HepG2 (cell line): ENCODE results near the gene ARAP1. TPM values are rescaled to one million over a fixed set of nuclear protein-coding genes. Genes with fewer than 3 reads are reported as not detected.
A peak's percentile ranks its signal among the peaks of the same experiment; 100 is the strongest.

ENCODE experiments used
- ATF7-NPFF ChIP-seq: sonication (generic); formaldehyde crosslinking; IDR thresholded peaks from 2 replicates; pipeline ENCODE4 v1.8.1; 2023; ENCODE audit warnings: mild to moderate bottlenecking, low read depth, missing genetic modification reagents, moderate library complexity
- ATM ChIP-seq: fragments of 450-650 bp; IDR thresholded peaks from 2 replicates; pipeline ENCODE4 v1.7.1; 2017; ENCODE audit warnings: mild to moderate bottlenecking, borderline replicate concordance
- CEBPB ChIP-seq: IDR thresholded peaks from 2 replicates; pipeline ENCODE4 v1.6.1; 2011; ENCODE audit warnings: low read depth, low read length, improper control_type of control experiment, borderline replicate concordance
- CEBPG ChIP-seq: IDR thresholded peaks from 2 replicates; pipeline ENCODE4 v1.6.1; 2016
- ELF1 ChIP-seq: sonication (generic); formaldehyde crosslinking; IDR thresholded peaks from 2 replicates; pipeline ENCODE4 v1.4.0; 2020; ENCODE audit warnings: missing genetic modification reagents
- FOXA1 ChIP-seq, 2 experiments: fragments of 450-650 bp in 1 of 2; sonication (generic) in 1 of 2; formaldehyde crosslinking in 1 of 2; IDR thresholded peaks; 2 replicates each; pipeline versions ENCODE4 v1.4.0 to v1.6.1; 2016 to 2020; ENCODE audit warnings: missing genetic modification reagents in 1 of 2
- HOXA5 ChIP-seq: sonication (generic); formaldehyde crosslinking; IDR thresholded peaks from 2 replicates; pipeline ENCODE4 v1.4.0; 2020; ENCODE audit warnings: missing genetic modification reagents
- IKZF1 ChIP-seq: fragments of 450-650 bp; IDR thresholded peaks from 2 replicates; pipeline ENCODE4 v1.7.1; 2016
- IRF1 ChIP-seq: sonication (generic); formaldehyde crosslinking; IDR thresholded peaks from 2 replicates; pipeline ENCODE4 v1.4.0; 2020; ENCODE audit warnings: low read depth, mild to moderate bottlenecking, missing genetic modification reagents
- KAT2B ChIP-seq: fragments of 150-350 bp; IDR thresholded peaks from 2 replicates; pipeline ENCODE4 v1.6.1; 2014; ENCODE audit warnings: low read depth, low read length, borderline replicate concordance
- KDM2A ChIP-seq: sonication (generic); formaldehyde crosslinking; IDR thresholded peaks from 2 replicates; pipeline ENCODE4 v1.4.0; 2020; ENCODE audit warnings: low read depth, missing genetic modification reagents, borderline replicate concordance
- NKX3-1 ChIP-seq: sonication (generic); formaldehyde crosslinking; IDR thresholded peaks from 2 replicates; pipeline ENCODE4 v1.5.0; 2020; ENCODE audit warnings: missing genetic modification reagents
- PATZ1 ChIP-seq: sonication (generic); formaldehyde crosslinking; IDR thresholded peaks from 2 replicates; pipeline ENCODE4 v1.4.0; 2020; ENCODE audit warnings: missing genetic modification reagents
- PRPF4 ChIP-seq: fragments of 200-400 bp; formaldehyde crosslinking; IDR thresholded peaks from 2 replicates; pipeline ENCODE4 v1.6.1; 2016; ENCODE audit warnings: low read length, low read depth; ENCODE audit not compliant: poor library complexity, severe bottlenecking
- SMAD1 ChIP-seq: sonication (generic); formaldehyde crosslinking; IDR thresholded peaks from 2 replicates; pipeline ENCODE4 v1.4.0; 2020; ENCODE audit warnings: missing genetic modification reagents, low read depth, mild to moderate bottlenecking, borderline replicate concordance
- TFDP1 ChIP-seq: IDR thresholded peaks from 2 replicates; pipeline ENCODE4 v1.6.1; 2016; ENCODE audit warnings: missing compliant biosample characterization, missing genetic modification reagents, borderline replicate concordance
- THRA ChIP-seq: sonication (generic); formaldehyde crosslinking; IDR thresholded peaks from 2 replicates; pipeline ENCODE4 v1.4.0; 2020; ENCODE audit warnings: missing genetic modification reagents, borderline replicate concordance
- ZNF556 ChIP-seq: sonication (generic); formaldehyde crosslinking; IDR thresholded peaks from 2 replicates; pipeline ENCODE4 v1.4.0; 2020; ENCODE audit warnings: mild to moderate bottlenecking, missing genetic modification reagents, borderline replicate concordance
- ZNF761 ChIP-seq: sonication (generic); formaldehyde crosslinking; conservative IDR thresholded peaks from 2 replicates; pipeline ENCODE4 v1.4.0; 2020; ENCODE audit warnings: mild to moderate bottlenecking, missing genetic modification reagents
- polyA plus RNA-seq, 8 experiments: library from polyadenylated mRNA; depleted of rRNA in 3 of 8; stranded (reverse) in 7 of 8; unstranded in 1 of 8; fragments of >200 nt; fragmentation: Illumina TruSeq in 4 of 8; extraction: Trizol in 4 of 8; gene quantifications; 2 replicates each; pipeline versions ENCODE4 v1.2.1 to v1.2.3, GENCODE V29; 2011 to 2016; ENCODE audit warnings: low read depth in 4 of 8, missing spikeins in 1 of 8, mixed read lengths in 1 of 8; ENCODE audit not compliant: insufficient read depth in 1 of 8
- total RNA-seq, 5 experiments: library from RNA; depleted of rRNA; stranded (reverse); fragments of >200 nt; fragmentation: Illumina TruSeq; extraction: Trizol; gene quantifications; 2 replicates each; pipeline ENCODE4 v1.2.3, GENCODE V29; 2016; ENCODE audit warnings: low read depth in 1 of 5

The ARAP1 gene
- total and polyA plus RNA-seq, 2 of the 13 experiments (the other 11 are each of a cell fraction or from before 2014, with no cell fraction given): 43.2 to 55.5 TPM

- no peak for TF ChIP-seq KAT2B
- TF ChIP-seq IKZF1: no peak
- TF ChIP-seq ZNF761 (CRISPR knock-in tag): peak; percentile 84; the same call in 1 of the 2 replicates
- TF ChIP-seq ATF7-NPFF (CRISPR knock-in tag): no peak
- TF ChIP-seq CEBPG (CRISPR knock-in tag): peak; percentile 51
- no peak for TF ChIP-seq NKX3-1
- no peak for TF ChIP-seq ATM
- TF ChIP-seq PATZ1 (CRISPR knock-in tag): peak; percentile 55
- TF ChIP-seq IRF1 (CRISPR knock-in tag): no peak
- TF ChIP-seq TFDP1 (CRISPR knock-in tag): 0 out of 2 replicates have a peak, but pooled peaks have one; percentile 26
- TF ChIP-seq SMAD1 (CRISPR knock-in tag): no peak
- TF ChIP-seq ZNF556: no peak
- no peak for TF ChIP-seq FOXA1 (IDR thresholded peaks at IDR 0.05)
- TF ChIP-seq FOXA1 (CRISPR knock-in tag; IDR thresholded peaks at IDR 0.05): peak; percentile 92
- peak; percentile 74; the same call in 1 of the 2 replicates for TF ChIP-seq HOXA5 (CRISPR knock-in tag)
- peak; percentile 89; the same call in 1 of the 2 replicates for TF ChIP-seq KDM2A (CRISPR knock-in tag)
- TF ChIP-seq PRPF4: no peak
- no peak for TF ChIP-seq CEBPB
- TF ChIP-seq THRA (CRISPR knock-in tag): 0 out of 2 replicates have a peak, but pooled peaks have one; percentile 38
- peak; percentile 53 for TF ChIP-seq ELF1 (CRISPR knock-in tag)
These were observed 41.5 kb upstream of the ARAP1 start, which contains the start of gene STARD10 (continued) for GRCh38 chr11:72793425-72794367.
